Cardiac fibroblast (primary cell): Measurements from ENCODE around the gene ZNF385B.
A peak's percentile ranks its signal among the peaks of the same experiment; 100 is the strongest.

Source experiments
- DNase-seq, 2 donors: peaks; one replicate each; pipeline versions ENCODE4 v3.0.0 to v3.0.0-alpha.2; 2010; ENCODE audit warnings: low read depth in 2 of 2
- H3K4me3 ChIP-seq, 2 donors: replicated peaks in 1 of 2; 1 replicate in 1 of 2; 2 replicates in 1 of 2; pipeline ENCODE4 v1.5.1; 2011; ENCODE audit warnings: low read depth in 2 of 2, low read length in 2 of 2, mild to moderate bottlenecking in 2 of 2, moderate library complexity in 1 of 2
- CTCF ChIP-seq: IDR thresholded peaks from one replicate; pipeline ENCODE4 v1.5.1; 2011; ENCODE audit warnings: low read depth, mild to moderate bottlenecking, low read length, inconsistent platforms

The ZNF385B gene

DNA sequence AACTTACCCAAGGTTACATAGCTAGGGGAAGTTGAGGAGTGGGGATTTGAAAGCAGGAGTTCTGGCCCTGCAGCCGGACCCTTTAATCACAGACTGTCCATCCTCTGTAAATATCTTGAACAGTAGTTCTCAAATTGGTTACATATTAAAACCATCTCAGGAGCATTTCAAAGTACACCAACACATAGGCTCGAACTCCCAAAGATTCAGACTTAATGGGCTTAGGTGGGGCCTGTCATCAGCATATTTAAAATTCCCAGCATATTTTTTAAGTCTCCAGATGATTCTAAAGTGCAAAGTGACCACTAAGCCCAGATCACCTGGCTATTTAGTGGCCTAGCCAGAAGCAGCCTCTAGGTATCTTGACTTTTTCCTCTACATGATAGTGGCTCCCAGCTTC, 192.2 kb downstream of the ZNF385B start:
- H3K4me3 ChIP-seq, result no peak overlapping the region
- no peak for TF ChIP-seq CTCF
- DNase-seq, result no peak

- no peak for TF ChIP-seq CTCF
- DNase-seq, result no peak
- H3K4me3 ChIP-seq, result no peak overlapping the region
These were observed 196.2 kb downstream of the ZNF385B start for GRCh38 chr2:179664972-179665812.

DNA sequence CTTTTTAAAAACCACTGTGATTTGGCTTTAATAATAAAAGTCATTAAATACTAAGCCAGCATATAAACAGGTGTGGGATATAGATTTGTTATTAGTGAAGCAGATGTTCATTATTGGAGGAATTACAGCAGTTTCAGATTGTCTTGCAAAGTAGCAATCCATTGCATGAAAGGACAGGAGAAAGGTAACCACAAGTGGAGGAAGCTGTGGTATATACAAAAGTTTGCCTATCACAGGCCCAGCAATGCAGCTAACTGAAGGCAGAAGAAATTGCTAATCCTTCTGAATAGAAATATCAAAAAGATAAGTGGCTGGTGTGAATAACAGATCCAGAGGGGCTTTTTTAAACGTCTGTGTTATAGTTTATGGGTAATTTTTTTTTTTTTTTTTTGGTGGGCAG, 199.4 kb downstream of the ZNF385B start:
- no peak for TF ChIP-seq CTCF
- no peak overlapping the region for H3K4me3 ChIP-seq
- DNase-seq, result no peak

- no peak overlapping the region for H3K4me3 ChIP-seq
- no peak for TF ChIP-seq CTCF
- DNase-seq, result no peak
These were observed 204.3 kb downstream of the ZNF385B start for GRCh38 chr2:179657068-179657595.

DNA sequence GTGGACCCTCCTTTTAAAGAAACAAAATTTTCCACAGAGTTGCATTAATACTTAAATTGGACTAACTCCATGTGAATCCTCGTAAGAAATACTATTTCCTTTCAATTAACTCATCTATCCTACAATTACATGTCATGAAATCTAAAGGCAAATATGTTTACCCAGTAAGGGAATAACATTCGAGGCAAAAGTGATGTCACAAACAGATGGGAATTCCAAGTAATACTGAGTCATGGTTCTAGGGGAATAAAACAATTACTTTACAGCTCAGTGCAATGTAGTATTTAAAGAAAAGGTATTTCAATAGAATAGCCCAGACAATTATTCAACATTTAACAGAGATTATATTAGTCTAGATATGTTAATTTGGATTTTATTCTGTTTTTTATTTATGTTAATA, 205.8 kb downstream of the ZNF385B start:
- TF ChIP-seq CTCF, result no peak
- DNase-seq, result peak in 1 of 2 donors; percentile 71
- no peak overlapping the region for H3K4me3 ChIP-seq

- no peak for DNase-seq
- no peak for TF ChIP-seq CTCF
- no peak overlapping the region for H3K4me3 ChIP-seq
These were observed 206.6 kb downstream of the ZNF385B start for GRCh38 chr2:179654806-179655205.
